BLaER1 (cell line): ENCODE measurements around the gene MRM1.

Source experiments
- H3K27ac ChIP-seq: shearing (Covaris generic); formaldehyde crosslinking; 2 replicates; pipeline ENCODE4 v1.8.1; 2022
- H3K27me3 ChIP-seq: shearing (Covaris generic); formaldehyde crosslinking; 2 replicates; pipeline ENCODE4 v1.8.1; 2022
- H3K36me3 ChIP-seq: shearing (Covaris generic); formaldehyde crosslinking; 2 replicates; pipeline ENCODE4 v1.8.1; 2022
- H3K4me1 ChIP-seq: shearing (Covaris generic); formaldehyde crosslinking; 2 replicates; pipeline ENCODE4 v1.8.1; 2022
- H3K4me2 ChIP-seq: shearing (Covaris generic); formaldehyde crosslinking; 2 replicates; pipeline ENCODE4 v1.8.1; 2022
- H3K4me3 ChIP-seq: shearing (Covaris generic); formaldehyde crosslinking; 2 replicates; pipeline ENCODE4 v1.8.1; 2022
- H3K9ac ChIP-seq: shearing (Covaris generic); formaldehyde crosslinking; 2 replicates; pipeline ENCODE4 v1.8.1; 2022
- H3K9me3 ChIP-seq: shearing (Covaris generic); formaldehyde crosslinking; 2 replicates; pipeline ENCODE4 v1.8.1; 2022
- H4K20me1 ChIP-seq: shearing (Covaris generic); formaldehyde crosslinking; 2 replicates; pipeline ENCODE4 v1.8.1; 2022
- Cebpa-rat ChIP-seq: shearing (Covaris generic); IDR thresholded peaks from 2 replicates; pipeline ENCODE4 v1.8.1; 2022

Gene MRM1

DNA sequence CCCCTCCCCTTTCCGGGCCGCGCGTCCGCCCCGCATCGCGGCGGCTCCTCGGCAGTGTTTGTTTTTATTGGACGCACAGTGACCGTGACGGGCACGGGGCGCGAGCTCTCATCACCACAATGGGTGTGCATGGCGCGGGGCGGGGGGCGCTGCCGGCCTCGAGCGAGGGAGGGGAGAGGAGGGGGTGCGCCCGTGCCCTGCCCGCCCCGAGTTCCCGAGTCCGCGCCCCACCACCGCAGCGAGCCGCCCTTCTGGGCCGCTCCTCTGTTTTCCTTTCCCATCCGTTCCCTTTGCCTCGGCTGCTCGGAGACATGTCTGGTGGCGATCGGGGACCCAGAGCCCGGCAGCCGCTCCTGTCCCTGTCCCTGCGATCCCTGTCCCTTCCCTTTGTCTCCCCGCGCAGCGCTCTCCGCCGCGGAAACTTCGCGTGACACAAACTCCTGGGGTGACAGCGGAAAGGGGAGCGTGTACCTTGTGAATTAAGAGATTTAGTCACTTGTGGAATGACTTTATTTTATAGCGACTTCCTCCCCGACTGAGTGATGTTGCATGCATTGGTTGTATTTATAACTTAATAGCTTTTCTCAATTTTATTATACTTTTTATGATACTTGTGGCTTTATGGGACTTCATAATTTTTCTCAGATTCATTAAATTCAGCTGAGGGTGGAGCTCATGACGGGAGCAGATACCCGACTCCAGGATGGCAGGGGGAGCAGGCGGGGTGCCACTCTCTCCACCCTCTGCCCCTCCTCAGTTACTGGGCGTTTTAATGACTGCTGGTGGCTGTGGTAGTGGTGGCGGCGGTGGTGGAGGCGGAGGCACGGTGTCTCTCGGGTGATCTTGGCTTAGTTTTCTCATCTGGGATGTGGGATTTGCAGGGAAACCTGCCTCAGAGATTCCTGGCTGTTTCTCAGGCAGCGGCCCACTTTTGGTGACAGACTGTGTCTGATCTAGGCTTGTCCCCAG is 40.8 kb downstream of the MRM1 start:
- H3K4me1 ChIP-seq: peaks cover 22% of the 10 kb centered on the region
- peaks cover 13% of the 10 kb centered on the region for H3K9me3 ChIP-seq
- peaks cover 29% of the 10 kb centered on the region for H3K27me3 ChIP-seq
- H4K20me1 ChIP-seq: no peaks in the 10 kb centered on the region
- TF ChIP-seq Cebpa-rat: no peak
- H3K9ac ChIP-seq: no peak overlapping the region
- H3K4me3 ChIP-seq: no peak overlapping the region; the same call in 1 of the 2 replicates
- H3K36me3 ChIP-seq: no peaks in the 10 kb centered on the region
- H3K27ac ChIP-seq: no peak overlapping the region
- H3K4me2 ChIP-seq: peak overlapping the region; percentile 77

GRCh38 chr17:36643086-36643685 is 41.8 kb downstream of the MRM1 start:
- Histone ChIP-seq H3K4me3 (no peak overlapping the region), H3K4me2 (peak overlapping the region; percentile 77), H3K9ac (no peak overlapping the region), H3K4me1 (peaks cover 22% of the 10 kb centered on the region), H3K27ac (no peak overlapping the region), H4K20me1 (no peaks in the 10 kb centered on the region), H3K9me3 (peaks cover 13% of the 10 kb centered on the region), H3K36me3 (no peaks in the 10 kb centered on the region), H3K27me3 (peaks cover 29% of the 10 kb centered on the region)
- no peak for TF ChIP-seq Cebpa-rat

- no peak overlapping the region for H3K4me3 ChIP-seq
- no peak overlapping the region for H3K27ac ChIP-seq
- peaks cover 26% of the 10 kb centered on the region for H3K27me3 ChIP-seq
- no peak for TF ChIP-seq Cebpa-rat
- no peaks in the 10 kb centered on the region for H3K36me3 ChIP-seq
- H3K4me2 ChIP-seq: no peak overlapping the region
- peaks cover 11% of the 10 kb centered on the region for H3K9me3 ChIP-seq
- peaks cover 22% of the 10 kb centered on the region for H3K4me1 ChIP-seq
- no peak overlapping the region for H3K9ac ChIP-seq
- no peaks in the 10 kb centered on the region for H4K20me1 ChIP-seq
These were observed 44.0 kb downstream of the MRM1 start for GRCh38 chr17:36645422-36645821.

DNA sequence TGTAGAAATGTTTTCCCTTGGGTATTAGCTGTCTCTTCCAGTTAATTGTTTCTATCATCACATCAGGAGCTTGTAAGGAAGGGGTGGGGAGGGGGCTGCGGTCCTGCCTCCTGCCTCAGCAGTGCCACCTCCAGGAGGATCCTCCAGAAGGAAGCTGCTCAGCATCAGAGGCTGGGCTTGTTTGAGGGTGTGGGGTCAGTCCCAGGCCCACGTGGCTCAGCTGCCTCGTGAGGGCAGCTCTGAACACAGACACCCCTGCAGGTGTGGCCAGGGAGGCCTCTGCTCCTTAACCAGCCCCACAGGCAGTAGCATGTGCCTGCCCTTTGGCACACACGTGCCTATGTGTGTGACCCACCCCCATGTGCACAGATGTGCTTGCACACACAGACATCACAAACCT is 46.3 kb downstream of the MRM1 start:
- Histone ChIP-seq H3K9ac (no peak overlapping the region), H3K4me1 (peaks cover 14% of the 10 kb centered on the region), H3K27me3 (peaks cover 3% of the 10 kb centered on the region; the same call in 1 of the 2 replicates), H3K27ac (no peak overlapping the region), H3K9me3 (no peaks in the 10 kb centered on the region), H3K4me3 (no peak overlapping the region), H4K20me1 (no peaks in the 10 kb centered on the region), H3K36me3 (no peaks in the 10 kb centered on the region), H3K4me2 (no peak overlapping the region)
- no peak for TF ChIP-seq Cebpa-rat

GRCh38 chr17:36650096-36650775 is 48.9 kb downstream of the MRM1 start:
- Histone ChIP-seq H3K4me3 (no peak overlapping the region), H3K27ac (no peak overlapping the region), H3K4me2 (no peak overlapping the region), H3K36me3 (no peaks in the 10 kb centered on the region), H3K9ac (no peak overlapping the region), H4K20me1 (no peaks in the 10 kb centered on the region), H3K9me3 (no peaks in the 10 kb centered on the region), H3K4me1 (no peaks in the 10 kb centered on the region), H3K27me3 (no peaks in the 10 kb centered on the region)
- TF ChIP-seq Cebpa-rat: no peak

DNA sequence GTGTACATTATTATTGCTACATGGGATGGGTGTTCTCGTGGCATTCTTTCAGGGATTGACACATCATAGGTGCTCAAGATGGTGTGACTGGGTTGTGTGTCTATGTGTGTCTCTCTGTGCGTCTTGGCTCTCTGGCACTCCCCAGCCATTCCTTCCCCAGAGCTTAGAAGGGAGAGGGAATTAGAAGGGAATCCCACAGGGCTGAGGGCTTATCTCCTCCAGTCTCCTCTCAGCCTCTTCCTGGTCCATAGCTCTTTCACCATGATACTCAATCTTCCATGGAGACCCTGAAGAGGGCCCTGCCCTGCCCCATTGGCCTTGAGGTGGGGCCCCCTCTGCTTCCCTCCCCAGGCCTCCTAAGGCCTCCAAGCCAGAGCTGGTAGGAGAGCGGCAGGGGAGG is 52.0 kb downstream of the MRM1 start:
- H3K4me1 ChIP-seq: peaks cover 10% of the 10 kb centered on the region; the same call in 1 of the 2 replicates
- no peak overlapping the region for H3K9ac ChIP-seq
- H3K9me3 ChIP-seq: no peaks in the 10 kb centered on the region
- no peak overlapping the region for H3K4me3 ChIP-seq
- H4K20me1 ChIP-seq: peaks cover 23% of the 10 kb centered on the region
- no peak overlapping the region for H3K27ac ChIP-seq
- peaks cover 25% of the 10 kb centered on the region for H3K27me3 ChIP-seq
- TF ChIP-seq Cebpa-rat: no peak
- H3K4me2 ChIP-seq: no peak overlapping the region
- no peaks in the 10 kb centered on the region for H3K36me3 ChIP-seq

DNA sequence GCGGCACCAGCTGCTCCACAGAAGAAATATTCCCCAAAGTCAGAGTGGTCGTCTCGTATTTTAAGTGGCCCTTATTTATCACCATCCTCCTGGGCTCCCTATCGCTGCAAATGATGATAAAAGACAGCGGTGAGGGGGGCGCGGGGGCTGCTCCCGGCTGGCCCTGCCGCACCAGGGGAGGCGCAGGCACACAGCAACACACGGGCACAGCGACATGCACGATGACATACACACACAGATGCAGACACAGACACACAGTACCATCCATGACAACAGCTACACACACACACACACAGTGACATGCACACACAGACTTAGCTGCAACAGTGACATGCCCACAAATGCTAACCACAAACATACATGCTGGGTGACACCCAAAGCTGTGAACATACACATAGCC is 52.5 kb downstream of the MRM1 start:
- peaks cover 12% of the 10 kb centered on the region; the same call in 1 of the 2 replicates for H3K4me1 ChIP-seq
- peaks cover 30% of the 10 kb centered on the region for H3K27me3 ChIP-seq

GRCh38 chr17:36655726-36656125 is 54.3 kb downstream of the MRM1 start:
- no peak for TF ChIP-seq Cebpa-rat
- peaks cover 12% of the 10 kb centered on the region; the same call in 1 of the 2 replicates for H3K4me1 ChIP-seq

More for the DNA sequence above, 52.5 kb downstream of the MRM1 start:
- H3K9ac ChIP-seq: no peak overlapping the region
- no peaks in the 10 kb centered on the region for H3K9me3 ChIP-seq
- H3K4me2 ChIP-seq: no peak overlapping the region
- H3K36me3 ChIP-seq: no peaks in the 10 kb centered on the region
- H3K4me3 ChIP-seq: no peak overlapping the region
- no peak overlapping the region for H3K27ac ChIP-seq
- H4K20me1 ChIP-seq: peaks cover 28% of the 10 kb centered on the region
- TF ChIP-seq Cebpa-rat: no peak

DNA sequence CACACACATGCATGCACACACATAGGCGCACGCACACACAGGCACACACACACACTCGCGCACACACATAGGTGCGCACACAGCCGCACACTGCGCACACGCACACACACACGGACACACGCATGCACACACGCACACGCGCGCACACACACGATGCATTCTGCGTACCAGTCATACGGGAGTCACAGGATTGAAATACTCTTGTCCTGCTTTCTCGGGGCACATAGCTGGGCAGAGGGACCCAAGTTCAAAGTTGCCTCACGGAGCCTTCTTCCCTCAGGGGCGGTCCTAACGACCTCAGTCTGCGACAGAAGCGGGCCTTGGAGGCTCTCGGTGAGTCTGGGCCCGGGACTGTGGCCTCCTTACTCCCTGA is 56.0 kb downstream of the MRM1 start:
- TF ChIP-seq Cebpa-rat: no peak
- H3K9me3 ChIP-seq: no peaks in the 10 kb centered on the region
- H3K36me3 ChIP-seq: no peaks in the 10 kb centered on the region
- no peak overlapping the region for H3K27ac ChIP-seq
- peaks cover 44% of the 10 kb centered on the region for H4K20me1 ChIP-seq
- H3K4me2 ChIP-seq: peak overlapping the region; percentile 63
- peak overlapping the region; percentile 54 for H3K4me3 ChIP-seq
- peaks cover 41% of the 10 kb centered on the region for H3K27me3 ChIP-seq
- H3K9ac ChIP-seq: no peak overlapping the region
- H3K4me1 ChIP-seq: peaks cover 12% of the 10 kb centered on the region; the same call in 1 of the 2 replicates

More at GRCh38 chr17:36655726-36656125, 54.3 kb downstream of the MRM1 start:
- Histone ChIP-seq H3K9me3 (no peaks in the 10 kb centered on the region), H3K27me3 (peaks cover 41% of the 10 kb centered on the region), H3K27ac (no peak overlapping the region), H4K20me1 (peaks cover 44% of the 10 kb centered on the region), H3K9ac (no peak overlapping the region), H3K36me3 (no peaks in the 10 kb centered on the region), H3K4me2 (no peak overlapping the region), H3K4me3 (no peak overlapping the region)
